Body of pancreas (tissue), 4 donors: Measurements from ENCODE around the gene AKAP17A.

Source experiments
- CTCF ChIP-seq, 7 experiments: fragments of 450-650 bp in 4 of 7; fragments of 200-600 bp in 3 of 7; sonication (generic) in 3 of 7; IDR thresholded peaks; one replicate each; pipeline ENCODE4 v1.5.1; 2016 to 2019; ENCODE audit warnings: antibody characterized with exemption in 7 of 7
- POLR2A ChIP-seq, 3 donors: fragments of 450-650 bp; IDR thresholded peaks; one replicate each; pipeline ENCODE4 v1.6.1; 2016; ENCODE audit warnings: antibody characterized with exemption in 3 of 3, mild to moderate bottlenecking in 2 of 3

GRCh38 chrX:1592470-1593142 is 1.2 kb downstream of the AKAP17A start:
- TF ChIP-seq POLR2A (IDR thresholded peaks at IDR 0.05) (no peak), CTCF (IDR thresholded peaks at IDR 0.05) (no peak)
